ENCODE measurements around the gene TCAIM. TPM values are rescaled to one million over a fixed set of nuclear protein-coding genes. Genes with fewer than 3 reads are reported as not detected.
A peak's percentile ranks its signal among the peaks of the same experiment; 100 is the strongest.

TCAIM gene
- total and polyA plus RNA-seq, 9 of the 15 experiments (the other 6 are each of a cell fraction or from before 2014, with no cell fraction given): 19.7 to 53.3 (median 36.9) TPM

- TF ChIP-seq ZBTB9 (CRISPR knock-in tag; IDR thresholded peaks at IDR 0.05): peak; percentile 78
- peak; percentile 86; the same call in 1 of the 2 replicates for TF ChIP-seq ZNF41 (CRISPR knock-in tag; conservative IDR thresholded peaks at IDR 0.05)
- TF ChIP-seq EP400 (IDR thresholded peaks at IDR 0.05): no peak
- 0 out of 2 replicates have a peak, but pooled peaks have one; percentile 7 for TF ChIP-seq MIER1 (IDR thresholded peaks at IDR 0.05; ENCODE audit: low read depth)
- no peak for TF ChIP-seq ZNF282 (CRISPR knock-in tag; IDR thresholded peaks at IDR 0.05)
- TF ChIP-seq ZNF444 (CRISPR knock-in tag; IDR thresholded peaks at IDR 0.05): peak; percentile 82
- TF ChIP-seq, protein P1, sequence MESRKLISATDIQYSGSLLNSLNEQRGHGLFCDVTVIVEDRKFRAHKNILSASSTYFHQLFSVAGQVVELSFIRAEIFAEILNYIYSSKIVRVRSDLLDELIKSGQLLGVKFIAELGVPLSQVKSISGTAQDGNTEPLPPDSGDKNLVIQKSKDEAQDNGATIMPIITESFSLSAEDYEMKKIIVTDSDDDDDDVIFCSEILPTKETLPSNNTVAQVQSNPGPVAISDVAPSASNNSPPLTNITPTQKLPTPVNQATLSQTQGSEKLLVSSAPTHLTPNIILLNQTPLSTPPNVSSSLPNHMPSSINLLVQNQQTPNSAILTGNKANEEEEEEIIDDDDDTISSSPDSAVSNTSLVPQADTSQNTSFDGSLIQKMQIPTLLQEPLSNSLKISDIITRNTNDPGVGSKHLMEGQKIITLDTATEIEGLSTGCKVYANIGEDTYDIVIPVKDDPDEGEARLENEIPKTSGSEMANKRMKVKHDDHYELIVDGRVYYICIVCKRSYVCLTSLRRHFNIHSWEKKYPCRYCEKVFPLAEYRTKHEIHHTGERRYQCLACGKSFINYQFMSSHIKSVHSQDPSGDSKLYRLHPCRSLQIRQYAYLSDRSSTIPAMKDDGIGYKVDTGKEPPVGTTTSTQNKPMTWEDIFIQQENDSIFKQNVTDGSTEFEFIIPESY (CRISPR knock-in tag; IDR thresholded peaks at IDR 0.05): no peak
- peak; percentile 47 for TF ChIP-seq NFIX (CRISPR knock-in tag; IDR thresholded peaks at IDR 0.05; ENCODE audit: low read depth)
- TF ChIP-seq NFRKB (IDR thresholded peaks at IDR 0.05; ENCODE audit: low read depth): no peak
- TF ChIP-seq TCF15 (CRISPR knock-in tag; IDR thresholded peaks at IDR 0.05): peak; percentile 87
- no peak for TF ChIP-seq NFE2 (IDR thresholded peaks at IDR 0.05; ENCODE audit: low read depth)
- no peak for TF ChIP-seq NR1H2 (CRISPR knock-in tag; IDR thresholded peaks at IDR 0.05)
- TF ChIP-seq HMGXB4 (CRISPR knock-in tag; IDR thresholded peaks at IDR 0.05): no peak
- no peak for TF ChIP-seq CEBPG (CRISPR knock-in tag; IDR thresholded peaks at IDR 0.05)
- no peak for TF ChIP-seq CEBPG (tag; conservative IDR thresholded peaks at IDR 0.05 in 1 of 2, IDR thresholded peaks at IDR 0.05 in 1 of 2)
- 0 out of 2 replicates have a peak, but pooled peaks have one; percentile 40 for TF ChIP-seq STAT5B (CRISPR knock-in tag; IDR thresholded peaks at IDR 0.05)
- no peak for TF ChIP-seq CBX8 (IDR thresholded peaks at IDR 0.05; ENCODE audit: borderline replicate concordance, extremely low read depth, low read depth, low read length, poor library complexity, severe bottlenecking)
- no peak for TF ChIP-seq ZFP30 (CRISPR knock-in tag; IDR thresholded peaks at IDR 0.05; ENCODE audit: borderline replicate concordance)
- TF ChIP-seq HDAC6 (IDR thresholded peaks at IDR 0.05; ENCODE audit: low read depth, low read length): no peak
- 0 out of 2 replicates have a peak, but pooled peaks have one; percentile 31 for TF ChIP-seq HMG20A (CRISPR knock-in tag; conservative IDR thresholded peaks at IDR 0.05)
- TF ChIP-seq, protein P2, sequence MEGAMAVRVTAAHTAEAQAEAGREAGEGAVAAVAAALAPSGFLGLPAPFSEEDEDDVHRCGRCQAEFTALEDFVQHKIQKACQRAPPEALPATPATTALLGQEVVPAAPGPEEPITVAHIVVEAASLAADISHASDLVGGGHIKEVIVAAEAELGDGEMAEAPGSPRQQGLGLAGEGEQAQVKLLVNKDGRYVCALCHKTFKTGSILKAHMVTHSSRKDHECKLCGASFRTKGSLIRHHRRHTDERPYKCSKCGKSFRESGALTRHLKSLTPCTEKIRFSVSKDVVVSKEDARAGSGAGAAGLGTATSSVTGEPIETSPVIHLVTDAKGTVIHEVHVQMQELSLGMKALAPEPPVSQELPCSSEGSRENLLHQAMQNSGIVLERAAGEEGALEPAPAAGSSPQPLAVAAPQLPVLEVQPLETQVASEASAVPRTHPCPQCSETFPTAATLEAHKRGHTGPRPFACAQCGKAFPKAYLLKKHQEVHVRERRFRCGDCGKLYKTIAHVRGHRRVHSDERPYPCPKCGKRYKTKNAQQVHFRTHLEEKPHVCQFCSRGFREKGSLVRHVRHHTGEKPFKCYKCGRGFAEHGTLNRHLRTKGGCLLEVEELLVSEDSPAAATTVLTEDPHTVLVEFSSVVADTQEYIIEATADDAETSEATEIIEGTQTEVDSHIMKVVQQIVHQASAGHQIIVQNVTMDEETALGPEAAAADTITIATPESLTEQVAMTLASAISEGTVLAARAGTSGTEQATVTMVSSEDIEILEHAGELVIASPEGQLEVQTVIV (CRISPR knock-in tag; IDR thresholded peaks at IDR 0.05; ENCODE audit: borderline replicate concordance): no peak
- no peak for TF ChIP-seq ARID1B (IDR thresholded peaks at IDR 0.05)
Measured at GRCh38 chr3:44437800-44438199, 99.2 kb downstream of the TCAIM start (continued).

All from K562 (cell line).